ENCODE measurements around the gene CSGALNACT2.

- no peak for TF ChIP-seq CTCF (IDR thresholded peaks at IDR 0.05; ENCODE audit: borderline replicate concordance, extremely low read depth, low read length, poor library complexity, severe bottlenecking)
- TF ChIP-seq EZH2 (IDR thresholded peaks at IDR 0.05; ENCODE audit: borderline replicate concordance, low read depth, low read length, severe bottlenecking) = no peak
Observed at GRCh38 chr10:43114088-43114742, 24.0 kb upstream of the CSGALNACT2 start.

Data from DND-41 (cell line).